ENCODE measurements around the gene SKI.
"Not testable (repeated sequence)": the region's sequence is repeated elsewhere in the genome, so short reads cannot be mapped to it uniquely, and the experiment has no call there.

Gene SKI

DNA sequence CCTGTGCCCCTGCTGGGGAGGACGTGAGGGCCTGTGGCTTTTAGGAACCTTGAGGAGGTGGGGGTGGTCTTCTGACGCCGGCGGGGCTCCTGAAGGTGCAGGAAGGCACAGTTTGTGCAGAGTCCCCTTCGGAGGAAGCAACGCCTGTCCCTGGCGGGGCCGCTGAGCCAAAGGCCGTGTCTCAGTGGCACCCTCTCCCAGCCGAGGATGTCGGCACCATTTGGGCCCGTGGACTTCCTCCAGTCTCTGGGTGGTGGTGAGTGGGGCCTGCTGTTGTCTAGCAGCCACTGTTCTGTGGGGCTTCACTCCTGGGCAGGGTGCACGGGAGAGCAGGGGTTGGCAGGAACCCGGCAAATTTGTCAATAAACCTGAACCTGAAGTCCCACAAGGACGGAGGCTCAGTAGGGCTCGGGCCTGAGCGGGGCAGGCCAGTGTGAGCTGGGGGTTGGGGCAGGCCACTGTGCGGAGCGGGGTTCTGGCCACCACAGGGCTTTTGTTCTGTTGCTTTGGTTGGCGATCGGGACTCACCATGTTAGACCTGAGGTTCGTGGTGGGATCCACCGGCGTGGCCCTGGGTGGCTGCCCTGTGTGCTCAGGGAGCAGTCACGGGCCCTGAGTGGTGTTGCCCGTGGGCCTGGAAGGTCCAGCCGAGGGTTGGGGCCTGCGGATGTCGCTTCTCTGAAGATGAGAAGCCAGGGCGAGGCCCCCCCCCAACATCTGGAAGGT lies 64.8 kb downstream of the SKI start:
- in situ Hi-C loops (cut with HindIII; ENCODE audit: low pct_ligation_motif_present, low pct_unique_long_range_greater_than_20kb, low sequenced_read_pairs): no loop called here
- no peak for DNase-seq

DNA sequence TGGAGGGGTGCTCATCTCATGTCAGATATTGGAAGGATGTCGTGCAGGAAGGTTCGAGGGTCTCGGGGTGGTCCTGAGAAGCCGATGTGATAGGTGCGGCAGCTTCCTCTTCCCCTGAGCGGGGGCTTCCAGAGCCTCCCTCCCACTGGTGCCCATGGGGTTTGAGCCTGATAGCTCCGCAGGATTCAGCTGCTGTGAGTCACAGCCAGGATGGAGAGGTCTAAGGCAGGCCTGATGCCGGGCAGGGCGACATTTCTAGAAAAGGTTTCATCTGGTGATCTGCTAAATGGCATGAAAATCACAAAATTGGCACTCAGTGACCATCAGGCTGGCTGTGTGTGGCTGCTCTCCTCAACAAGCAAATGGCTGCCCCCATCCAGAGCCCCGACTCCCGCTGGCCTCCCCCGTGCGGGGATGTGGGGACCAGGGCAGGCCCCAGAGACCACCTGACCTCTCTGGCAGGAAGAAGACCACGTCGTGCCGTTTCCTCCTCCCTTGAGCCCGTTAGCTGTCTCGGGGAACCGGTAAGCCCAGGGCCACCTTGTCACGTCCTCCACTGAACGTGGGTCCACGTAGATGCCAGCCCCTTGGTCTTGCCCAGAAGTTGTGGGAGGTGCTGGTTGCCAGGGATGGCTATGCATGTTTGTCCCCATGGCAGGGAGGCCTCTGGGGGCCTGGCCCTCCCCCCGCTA lies 66.1 kb downstream of the SKI start:
- in situ Hi-C loops (cut with HindIII; ENCODE audit: low pct_ligation_motif_present, low pct_unique_long_range_greater_than_20kb, low sequenced_read_pairs): no loop called here
- DNase-seq: no peak

DNA sequence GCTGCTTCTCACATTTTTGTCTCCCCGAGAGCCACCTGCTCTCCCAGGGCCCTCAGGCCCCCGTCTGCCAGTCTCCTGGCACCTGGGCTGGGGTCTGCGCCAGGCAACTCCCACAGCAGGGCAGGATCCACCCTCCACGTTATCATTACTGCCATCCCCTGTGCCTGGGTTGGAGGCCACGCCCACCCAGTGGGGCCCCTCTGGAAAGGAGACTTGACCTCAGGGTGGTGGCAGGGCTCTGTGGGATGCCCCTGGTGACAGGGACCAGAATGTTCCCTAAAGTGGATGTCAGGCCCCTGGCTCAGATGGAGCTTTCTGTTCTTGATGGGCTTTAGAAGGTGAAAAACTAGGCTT lies 66.6 kb downstream of the SKI start:
- no peak for DNase-seq
- in situ Hi-C loops (cut with HindIII; ENCODE audit: low pct_ligation_motif_present, low pct_unique_long_range_greater_than_20kb, low sequenced_read_pairs): no loop called here

DNA sequence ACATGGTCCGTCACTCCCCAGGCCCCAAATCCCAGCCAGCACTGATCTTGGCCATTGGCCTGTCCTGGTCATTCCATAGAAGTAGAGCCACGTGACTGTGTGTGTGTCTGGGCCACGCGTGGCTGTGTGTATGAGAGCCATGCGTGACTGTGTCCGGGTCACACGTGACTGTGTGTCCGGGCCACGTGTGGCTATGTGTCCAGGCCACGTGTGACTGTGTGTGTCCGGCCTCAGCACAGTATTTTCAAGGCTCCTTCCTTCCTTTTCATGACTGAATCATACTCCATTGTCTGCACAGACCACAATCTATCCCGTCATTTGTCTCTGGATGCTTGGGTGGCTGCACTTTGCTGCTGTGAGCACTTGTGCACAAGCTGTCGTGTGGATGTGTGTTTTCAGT lies 67.4 kb downstream of the SKI start:
- in situ Hi-C loops (cut with HindIII; ENCODE audit: low pct_ligation_motif_present, low pct_unique_long_range_greater_than_20kb, low sequenced_read_pairs): no loop called here

DNA sequence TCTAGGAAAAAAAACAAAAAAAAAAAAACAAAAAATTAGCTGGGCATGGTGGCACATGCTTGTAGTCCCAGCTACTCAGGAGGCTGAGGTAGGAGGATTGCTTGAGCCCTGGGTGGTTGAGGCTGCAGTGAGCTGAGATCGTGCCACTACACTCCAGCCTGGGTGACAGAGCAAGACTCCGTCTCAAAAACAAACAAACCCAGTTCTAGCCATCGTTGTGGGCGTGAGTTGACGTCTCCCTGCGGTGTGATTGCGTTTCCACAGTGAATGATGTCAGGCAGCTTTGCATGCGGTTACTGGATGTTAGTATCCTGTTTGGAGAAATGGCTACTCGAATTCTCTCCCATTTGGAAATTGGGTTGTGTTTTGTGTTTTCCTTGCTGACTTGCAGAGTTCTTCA lies 68.1 kb downstream of the SKI start:
- DNase-seq; in situ Hi-C loops (cut with HindIII; ENCODE audit: low pct_ligation_motif_present, low pct_unique_long_range_greater_than_20kb, low sequenced_read_pairs): not testable (repeated sequence)

More for the DNA sequence above, 67.4 kb downstream of the SKI start:
- no peak for DNase-seq

DNA sequence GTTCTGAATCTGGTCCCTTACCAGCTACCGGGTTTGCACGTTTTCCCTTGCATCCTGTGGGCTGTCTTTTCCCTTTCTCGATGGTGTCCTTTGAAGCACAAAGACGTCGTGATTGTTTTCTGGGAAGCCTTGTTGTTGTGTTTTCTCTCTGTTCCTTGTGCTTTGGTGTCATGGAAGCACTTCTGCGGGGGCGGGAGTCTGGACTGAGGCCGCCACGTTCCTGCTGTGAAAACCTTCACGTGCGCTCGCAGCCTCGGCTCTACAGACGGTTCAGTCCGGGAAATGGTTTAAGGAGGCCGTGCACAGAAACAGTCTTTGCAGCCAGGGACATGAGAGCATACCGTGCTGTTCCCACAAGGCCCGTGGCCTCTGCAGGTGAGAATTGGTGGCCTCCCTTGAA lies 68.5 kb downstream of the SKI start:
- in situ Hi-C loops (cut with HindIII; ENCODE audit: low pct_ligation_motif_present, low pct_unique_long_range_greater_than_20kb, low sequenced_read_pairs): no loop called here
- no peak for DNase-seq

DNA sequence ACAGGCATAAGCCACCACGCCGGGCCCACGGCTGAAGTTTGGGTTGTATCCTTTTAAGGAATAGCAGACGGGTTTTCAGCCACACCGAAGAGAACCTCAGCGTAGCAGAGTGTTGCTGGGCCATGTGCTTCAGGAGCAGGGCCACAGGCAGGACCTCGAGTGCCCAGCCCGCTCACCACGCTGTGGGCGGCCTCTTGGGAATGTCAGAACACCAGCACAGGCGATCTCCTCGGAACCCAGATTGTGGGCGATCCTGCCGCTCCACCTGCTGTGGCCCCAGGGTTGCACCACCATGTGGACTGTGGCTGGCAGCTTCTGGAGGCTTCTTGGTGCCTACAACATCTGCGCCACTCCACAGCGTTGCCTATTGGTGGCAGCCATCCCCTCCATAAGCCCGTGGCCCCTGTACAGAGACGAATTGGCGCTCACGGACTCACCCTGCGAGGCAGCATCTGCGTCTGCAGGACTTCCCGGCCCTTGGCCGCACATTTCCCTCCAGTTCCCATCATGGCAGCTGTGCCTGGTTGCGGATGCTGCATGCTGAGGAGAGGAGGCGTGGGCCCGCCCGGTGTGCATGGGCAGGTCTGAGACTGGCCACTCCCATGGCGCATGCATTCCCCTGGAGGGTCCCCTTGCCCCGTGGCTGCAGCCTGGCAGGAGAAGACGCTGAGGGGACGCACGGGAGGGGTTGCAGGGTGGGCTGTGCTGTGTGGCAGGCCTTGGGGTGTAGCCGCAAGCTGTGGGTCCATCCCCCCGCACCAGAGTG lies 69.3 kb downstream of the SKI start:
- no peak for DNase-seq
- in situ Hi-C loops (cut with HindIII; ENCODE audit: low pct_ligation_motif_present, low pct_unique_long_range_greater_than_20kb, low sequenced_read_pairs): no loop called here

DNA sequence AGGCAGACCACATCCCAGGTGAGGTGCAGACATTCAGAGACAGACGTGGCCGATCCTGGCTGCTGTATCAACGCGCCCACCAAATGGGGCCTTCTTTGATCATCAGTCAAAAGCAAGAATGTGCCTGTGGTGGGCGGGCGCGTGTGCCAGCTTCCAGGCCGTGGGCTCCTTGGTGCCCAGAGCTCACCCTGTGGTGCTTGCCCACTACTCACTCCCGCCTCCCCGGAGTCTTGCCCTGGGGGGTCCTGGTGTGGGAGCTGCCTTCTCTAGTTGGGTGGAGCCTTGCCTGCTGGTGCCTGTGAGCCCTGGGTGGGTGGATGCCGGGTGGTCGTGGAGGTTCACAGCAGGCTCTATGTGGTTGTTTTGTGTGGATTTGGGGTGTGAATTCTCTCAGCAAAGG lies 70.6 kb downstream of the SKI start:
- in situ Hi-C loops (cut with HindIII; ENCODE audit: low pct_ligation_motif_present, low pct_unique_long_range_greater_than_20kb, low sequenced_read_pairs): no loop called here
- DNase-seq: no peak

DNA sequence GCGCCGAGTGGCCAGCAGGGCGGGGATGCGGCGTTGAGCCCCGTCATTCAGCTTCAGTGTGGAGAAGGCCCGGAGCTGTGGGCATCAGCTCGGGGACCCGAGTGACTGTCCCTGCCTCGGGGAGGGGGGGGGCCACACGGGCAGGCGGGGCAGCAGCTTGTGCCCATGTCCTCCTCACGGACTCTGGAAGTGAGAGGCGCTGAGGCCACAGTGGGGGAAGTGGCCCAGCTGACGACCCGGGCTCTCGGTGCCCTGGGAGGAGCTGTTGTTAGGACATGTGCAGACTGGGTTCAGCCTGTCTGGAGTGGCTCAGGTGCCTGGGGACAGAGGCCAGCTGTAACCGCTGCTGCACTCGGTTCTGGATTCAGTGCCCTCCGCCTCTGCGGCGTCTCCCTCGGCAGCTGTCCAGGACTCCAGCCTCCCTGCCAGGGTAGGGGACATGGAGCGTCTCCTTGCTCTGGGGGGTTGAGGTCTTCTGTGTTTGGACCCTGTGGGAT lies 71.1 kb downstream of the SKI start:
- in situ Hi-C loops (cut with HindIII; ENCODE audit: low pct_ligation_motif_present, low pct_unique_long_range_greater_than_20kb, low sequenced_read_pairs): no loop called here
- no peak for DNase-seq

DNA sequence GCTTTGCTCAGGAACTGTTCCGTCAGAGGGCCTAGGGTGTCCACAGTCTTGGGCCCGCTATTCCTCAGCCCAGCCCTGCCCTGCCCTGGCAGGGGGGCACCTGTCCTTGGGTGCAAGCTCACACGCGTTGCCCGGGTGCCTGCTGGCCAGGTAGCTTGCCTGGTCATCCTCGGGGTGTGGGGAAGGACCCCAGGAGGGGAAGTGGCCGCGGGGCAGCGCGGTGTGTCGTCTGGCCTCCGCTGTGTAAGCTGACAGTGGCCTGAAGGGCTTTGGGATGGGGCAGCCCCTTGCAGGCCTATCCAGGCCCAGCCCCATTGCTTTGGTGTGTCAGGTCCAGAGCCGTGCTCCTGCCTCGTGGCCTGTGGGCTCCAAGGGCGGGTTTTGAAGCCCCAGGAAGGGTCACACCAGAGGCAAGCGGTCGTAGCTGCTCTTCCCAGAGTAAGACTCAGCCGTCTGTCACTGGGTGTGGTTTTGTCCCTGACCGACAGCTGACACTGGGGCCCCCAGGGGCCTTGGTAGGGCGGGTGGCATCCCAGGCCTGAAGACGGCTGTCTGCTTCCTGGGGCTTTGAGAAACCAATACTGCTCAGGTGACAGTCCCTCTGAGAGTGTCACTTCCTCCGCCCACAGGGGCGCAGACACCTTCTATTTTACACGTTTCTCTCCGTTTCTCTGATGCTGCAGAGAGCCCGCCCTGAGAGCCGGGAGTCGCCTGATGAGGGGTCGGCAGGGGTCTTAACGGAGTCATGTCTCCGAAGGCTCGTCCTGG lies 72.1 kb downstream of the SKI start:
- DNase-seq: no peak
- in situ Hi-C loops (cut with HindIII; ENCODE audit: low pct_ligation_motif_present, low pct_unique_long_range_greater_than_20kb, low sequenced_read_pairs): no loop called here

DNA sequence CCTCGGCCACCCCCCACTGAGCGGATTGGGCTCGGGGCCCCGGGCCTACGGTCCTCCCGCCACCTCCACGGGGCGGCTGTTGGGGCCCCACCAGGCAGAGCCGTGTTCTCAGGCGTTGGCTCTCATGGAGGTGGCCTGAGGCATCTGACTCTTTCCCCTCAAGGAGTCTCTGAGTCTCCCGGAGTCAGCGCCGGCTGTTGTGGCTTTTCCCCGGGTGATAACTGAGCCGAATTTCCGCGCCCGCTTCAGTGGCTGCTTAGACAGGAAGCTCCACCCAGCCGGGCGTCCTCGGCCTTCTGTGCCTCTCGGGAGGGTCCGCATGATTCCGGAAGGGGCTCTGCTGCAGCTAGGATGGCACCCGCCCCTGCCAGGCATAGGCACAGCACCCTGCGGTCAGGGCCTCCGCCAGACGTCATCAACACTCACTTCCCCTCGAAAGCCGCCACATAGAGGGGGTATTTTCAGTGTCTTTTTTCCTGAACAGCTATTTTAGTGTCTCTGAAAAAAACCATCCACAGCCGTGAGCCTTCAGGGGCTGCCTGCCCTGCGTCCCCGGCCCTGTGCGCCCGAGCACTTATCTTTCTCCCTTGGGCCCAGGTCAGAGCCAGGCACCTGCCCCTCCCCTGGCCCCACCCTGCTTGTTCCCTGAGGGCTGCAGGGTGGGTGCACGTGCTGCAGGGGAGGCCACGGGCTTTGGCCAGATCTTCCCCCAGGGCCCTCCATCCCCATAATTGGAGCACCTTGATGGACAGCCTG lies 72.9 kb downstream of the SKI start:
- no peak for DNase-seq
- in situ Hi-C loops (cut with HindIII; ENCODE audit: low pct_ligation_motif_present, low pct_unique_long_range_greater_than_20kb, low sequenced_read_pairs): no loop called here

DNA sequence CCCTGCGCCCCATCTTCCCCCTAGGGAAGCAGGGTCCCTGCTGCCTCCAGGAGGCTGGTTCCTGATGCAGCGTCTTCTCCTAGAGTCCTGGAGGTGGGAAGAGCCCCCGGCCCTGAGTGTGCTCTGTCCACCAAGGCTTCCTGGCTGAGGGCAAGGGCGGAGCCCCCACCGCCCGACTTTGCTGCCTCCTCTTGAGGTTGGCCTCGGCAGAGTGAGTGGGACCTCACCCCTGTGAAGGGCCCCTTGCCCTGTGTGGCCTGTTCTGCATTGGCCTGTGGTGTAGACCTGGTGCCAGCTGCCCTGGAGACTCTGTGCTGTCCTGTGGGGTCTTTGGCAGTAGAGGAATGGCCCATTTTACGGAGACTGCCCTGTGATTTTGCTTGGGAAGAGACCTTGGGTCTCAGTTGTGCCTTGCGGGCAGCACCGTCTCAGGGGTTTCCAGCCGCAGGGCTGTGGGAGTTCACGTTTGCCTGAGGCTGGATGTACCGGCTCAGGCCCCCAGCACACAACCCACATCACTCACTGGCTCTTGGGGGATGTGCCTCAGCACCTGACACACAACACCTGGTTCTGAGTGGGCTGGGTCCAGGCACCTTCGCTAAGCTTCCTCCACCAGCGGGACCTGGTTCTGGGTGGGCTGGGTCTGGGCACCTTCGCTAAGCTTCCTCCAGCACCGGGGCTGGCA lies 73.6 kb downstream of the SKI start:
- in situ Hi-C loops (cut with HindIII; ENCODE audit: low pct_ligation_motif_present, low pct_unique_long_range_greater_than_20kb, low sequenced_read_pairs): no loop called here
- DNase-seq: no peak

DNA sequence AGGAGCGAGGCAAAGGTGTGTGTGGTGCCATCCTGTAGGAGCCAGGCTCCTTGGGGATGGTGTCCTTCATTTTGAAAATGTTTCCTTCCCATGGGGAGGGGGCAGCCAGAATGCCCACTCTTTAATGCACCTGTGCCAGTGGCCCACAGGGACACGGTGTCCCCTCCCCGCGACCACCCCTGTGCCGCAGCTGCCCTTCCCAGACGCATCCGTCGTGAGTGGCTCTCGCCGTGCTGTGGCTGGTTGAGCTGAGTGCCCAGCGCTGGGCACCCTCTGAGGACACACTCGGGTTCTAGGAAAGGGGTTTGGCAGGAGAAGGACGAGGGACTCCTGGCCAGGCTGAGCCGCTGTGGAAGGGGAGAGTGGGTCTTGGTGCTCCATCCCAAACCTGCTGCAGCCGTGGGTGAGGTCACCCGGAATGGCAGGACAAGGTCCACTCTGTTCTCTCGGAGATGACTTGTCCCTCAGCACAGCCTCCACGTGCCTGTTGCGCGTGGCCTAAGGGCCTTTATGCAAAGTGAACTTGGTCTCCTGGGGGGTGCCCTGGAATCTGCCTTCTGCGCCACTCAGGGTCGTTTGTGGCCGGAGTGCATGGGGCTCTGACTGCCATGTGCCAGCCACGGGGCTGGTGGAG lies 74.3 kb downstream of the SKI start:
- in situ Hi-C loops (cut with HindIII; ENCODE audit: low pct_ligation_motif_present, low pct_unique_long_range_greater_than_20kb, low sequenced_read_pairs): no loop called here
- no peak for DNase-seq

DNA sequence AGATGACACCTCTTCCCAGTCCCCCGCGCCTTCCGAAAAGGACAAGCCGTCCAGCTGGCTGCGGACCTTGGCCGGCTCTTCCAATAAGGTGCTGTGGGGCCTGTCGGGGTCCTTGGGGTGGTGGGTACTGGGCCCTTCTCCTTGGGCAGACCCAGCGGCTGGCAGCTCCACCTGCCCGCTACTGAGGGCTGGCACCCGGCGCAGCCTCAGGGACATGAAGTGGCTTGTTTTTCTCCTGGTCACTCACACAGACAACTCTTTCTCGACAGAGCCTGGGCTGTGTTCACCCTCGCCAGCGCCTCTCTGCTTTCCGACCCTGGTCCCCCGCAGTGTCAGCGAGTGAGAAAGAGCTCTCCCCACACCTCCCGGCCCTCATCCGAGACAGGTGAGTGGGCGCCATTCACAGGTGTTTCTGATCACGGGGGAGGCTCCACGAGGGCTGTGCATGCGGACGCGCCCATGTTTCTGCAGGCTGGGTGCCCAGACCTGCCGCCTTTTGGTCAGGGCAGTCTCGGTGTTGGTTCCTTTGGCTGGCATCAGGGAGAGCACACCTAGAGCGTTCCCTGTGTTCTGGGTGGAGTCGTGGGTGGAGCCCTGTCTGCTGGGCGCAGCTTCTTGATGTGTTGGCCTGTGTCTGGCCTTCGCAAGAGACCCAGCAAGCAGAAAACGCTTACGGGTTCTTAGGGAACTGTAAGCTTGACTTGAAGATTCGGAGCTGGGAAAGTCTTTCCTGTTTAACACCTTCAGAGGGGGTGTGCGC lies 75.1 kb downstream of the SKI start:
- DNase-seq: no peak
- in situ Hi-C loops (cut with HindIII; ENCODE audit: low pct_ligation_motif_present, low pct_unique_long_range_greater_than_20kb, low sequenced_read_pairs): no loop called here

DNA sequence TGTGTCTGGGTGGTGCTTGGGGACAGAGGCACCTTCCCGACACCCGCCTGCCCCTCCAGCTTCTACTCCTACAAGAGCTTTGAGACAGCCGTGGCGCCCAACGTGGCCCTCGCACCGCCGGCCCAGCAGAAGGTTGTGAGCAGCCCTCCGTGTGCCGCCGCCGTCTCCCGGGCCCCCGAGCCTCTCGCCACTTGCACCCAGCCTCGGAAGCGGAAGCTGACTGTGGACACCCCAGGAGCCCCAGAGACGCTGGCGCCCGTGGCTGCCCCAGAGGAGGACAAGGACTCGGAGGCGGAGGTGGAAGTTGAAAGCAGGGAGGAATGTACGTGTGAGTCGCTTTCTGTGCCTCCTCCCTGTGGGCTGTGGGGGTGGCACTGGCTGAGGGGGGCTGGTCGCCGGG lies 75.7 kb downstream of the SKI start:
- in situ Hi-C loops (cut with HindIII; ENCODE audit: low pct_ligation_motif_present, low pct_unique_long_range_greater_than_20kb, low sequenced_read_pairs): no loop called here
- no peak for DNase-seq

DNA sequence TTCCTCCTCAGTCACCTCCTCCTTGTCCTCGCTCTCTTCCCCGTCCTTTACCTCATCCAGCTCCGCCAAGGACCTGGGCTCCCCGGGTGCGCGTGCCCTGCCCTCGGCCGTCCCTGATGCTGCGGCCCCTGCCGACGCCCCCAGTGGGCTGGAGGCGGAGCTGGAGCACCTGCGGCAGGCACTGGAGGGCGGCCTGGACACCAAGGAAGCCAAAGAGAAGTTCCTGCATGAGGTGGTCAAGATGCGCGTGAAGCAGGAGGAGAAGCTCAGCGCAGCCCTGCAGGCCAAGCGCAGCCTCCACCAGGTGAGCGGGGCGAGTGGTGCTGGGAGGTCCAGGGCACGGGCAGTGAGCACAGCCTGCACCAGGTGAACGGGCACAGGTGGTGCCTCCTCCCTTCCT lies 76.2 kb downstream of the SKI start:
- in situ Hi-C loops (cut with HindIII; ENCODE audit: low pct_ligation_motif_present, low pct_unique_long_range_greater_than_20kb, low sequenced_read_pairs): no loop called here
- DNase-seq: no peak

Data from ACHN (cell line).